HG03066 (cell line): Measurements from ENCODE around the gene DLL4.

Source experiments
- ATAC-seq: cut with Tn5 transposase; IDR thresholded peaks from one replicate; pipeline ENCODE4 v1.9.1; 2021; ENCODE audit warnings: low read depth; ENCODE audit not compliant: unreplicated experiment

DLL4 gene

DNA sequence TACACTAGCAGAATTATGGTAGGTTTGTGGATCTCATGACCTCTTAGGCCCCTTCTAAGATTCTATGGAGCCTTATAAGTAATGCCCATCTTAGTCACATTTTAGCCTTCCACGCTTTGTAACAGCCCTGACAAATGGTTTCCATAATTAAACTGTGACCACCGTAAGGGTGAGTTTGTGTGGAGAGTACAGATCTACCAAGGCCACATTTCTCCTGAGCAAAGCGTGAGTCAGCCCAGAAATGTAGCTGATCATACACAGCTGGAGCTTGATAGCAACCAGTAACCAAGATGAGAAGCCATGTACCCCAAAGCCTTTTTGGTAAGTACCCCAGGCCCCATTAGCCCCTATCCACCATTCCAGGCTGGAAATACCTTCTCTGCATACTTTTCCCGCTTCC lies 55.8 kb downstream of the DLL4 start:
- no peak for ATAC-seq

GRCh38 chr15:40985541-40986330 lies 56.6 kb downstream of the DLL4 start:
- ATAC-seq, result no peak

- ATAC-seq, result no peak
Measured at GRCh38 chr15:40986820-40987219, 57.7 kb downstream of the DLL4 start.

DNA sequence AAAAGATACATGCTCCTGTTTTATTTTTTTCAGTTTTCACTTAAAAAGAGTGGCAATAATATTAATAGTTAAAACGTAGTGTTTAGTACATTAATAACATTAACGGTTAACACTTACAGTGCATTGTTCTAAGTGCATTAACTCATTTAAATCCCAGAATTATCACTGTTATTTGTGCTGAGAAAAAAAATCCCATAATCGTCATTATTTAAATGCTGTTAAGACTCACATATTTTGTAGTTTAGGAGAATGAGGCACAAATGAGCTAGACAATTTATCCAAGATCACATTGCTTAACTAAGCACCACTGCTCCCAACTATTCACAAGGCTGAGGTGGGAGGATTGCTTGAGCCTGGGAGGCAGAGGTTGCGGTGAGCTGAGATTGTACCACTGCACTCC lies 59.0 kb downstream of the DLL4 start:
- ATAC-seq, result no peak
